Suprapubic skin (tissue), 4 donors: Measurements from ENCODE around the gene DISP3. TPM values are rescaled to one million over a fixed set of nuclear protein-coding genes. Genes with fewer than 3 reads are reported as not detected.

Experiments used
- DNase-seq, 2 donors: peaks; one replicate each; pipeline ENCODE4 v3.0.0-alpha.2; 2019; ENCODE audit warnings: low spot score in 2 of 2
- H3K27ac ChIP-seq: fragments of 200-600 bp; sonication (generic); one replicate; pipeline ENCODE4 v1.5.1; 2019
- H3K27me3 ChIP-seq: fragments of 200-600 bp; sonication (generic); one replicate; pipeline ENCODE4 v1.5.1; 2019
- H3K36me3 ChIP-seq: fragments of 200-600 bp; sonication (generic); one replicate; pipeline ENCODE4 v1.5.1; 2019
- H3K4me1 ChIP-seq: fragments of 200-600 bp; sonication (generic); one replicate; pipeline ENCODE4 v1.5.1; 2019
- H3K4me3 ChIP-seq: fragments of 200-600 bp; sonication (generic); one replicate; pipeline ENCODE4 v1.5.1; 2019; ENCODE audit warnings: mild to moderate bottlenecking
- H3K9me3 ChIP-seq: fragments of 200-600 bp; sonication (generic); one replicate; pipeline ENCODE4 v1.5.1; 2019
- CTCF ChIP-seq, 2 donors: fragments of 200-600 bp in 1 of 2; fragments of 450-650 bp in 1 of 2; sonication (generic) in 1 of 2; IDR thresholded peaks; one replicate each; pipeline ENCODE4 v1.5.1; 2016 to 2019; ENCODE audit warnings: antibody characterized with exemption in 2 of 2, mild to moderate bottlenecking in 1 of 2, moderate library complexity in 1 of 2
- EP300 ChIP-seq: sonication (generic); formaldehyde crosslinking; IDR thresholded peaks from one replicate; pipeline ENCODE4 v1.6.1; 2017; ENCODE audit warnings: antibody characterized with exemption
- POLR2A ChIP-seq, 2 donors: fragments of 450-650 bp; IDR thresholded peaks; one replicate each; pipeline ENCODE4 v1.6.1; 2017; ENCODE audit warnings: antibody characterized with exemption in 2 of 2, mild to moderate bottlenecking in 2 of 2, moderate library complexity in 2 of 2
- POLR2AphosphoS5 ChIP-seq, 3 donors: sonication (generic); formaldehyde crosslinking; IDR thresholded peaks; one replicate each; pipeline ENCODE4 v1.6.1; 2017; ENCODE audit warnings: antibody characterized with exemption in 3 of 3
- WGBS: methylation state at CpG from one replicate; pipeline ENCODE4 v1.1.5; 2018; 5-methylcytosine and 5-hydroxymethylcytosine counted together
- total RNA-seq, 4 donors: library from RNA; depleted of rRNA; stranded (reverse); fragments of >200 nt; gene quantifications; one replicate each; pipeline ENCODE4 v1.1.0, GENCODE V29; 2016

The DISP3 gene
- total RNA-seq, 4 donors from 2014 or later: not detected

GRCh38 chr1:11536573-11537379, 57.8 kb downstream of the DISP3 start:
- H3K27me3 ChIP-seq: peaks cover 51% of the 10 kb centered on the region
- no CpG with 5 or more reads among the region's 26 CpGs for WGBS
- no peaks in the 10 kb centered on the region for H3K36me3 ChIP-seq
- TF ChIP-seq EP300 (no peak), CTCF (IDR thresholded peaks at IDR 0.05) (no peak), POLR2A (IDR thresholded peaks at IDR 0.05) (no peak), POLR2AphosphoS5 (IDR thresholded peaks at IDR 0.05) (no peak)
- no peaks in the 10 kb centered on the region for H3K4me1 ChIP-seq
- no peaks in the 10 kb centered on the region for H3K9me3 ChIP-seq
- no peak overlapping the region for H3K27ac ChIP-seq
- H3K4me3 ChIP-seq: no peak overlapping the region
- no peak for DNase-seq

DNA sequence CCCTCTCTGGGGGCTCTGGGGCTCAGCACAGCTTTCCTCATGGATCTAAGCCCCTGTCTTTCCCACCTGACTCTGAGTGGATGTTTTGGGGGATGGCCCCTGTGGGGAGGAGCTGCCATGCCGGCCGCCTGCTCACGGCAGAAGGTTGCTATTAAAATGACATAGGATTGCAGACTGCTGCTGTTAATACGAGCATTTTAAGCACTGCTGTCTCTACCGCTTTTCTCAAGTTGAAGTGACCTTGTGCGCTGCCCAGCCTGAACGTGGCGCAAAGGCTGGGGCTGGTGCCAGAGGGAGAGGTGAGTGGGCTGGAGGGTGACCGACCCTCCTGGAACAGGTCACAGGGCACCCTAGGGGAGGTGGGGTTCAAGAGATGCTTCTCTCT, 58.4 kb downstream of the DISP3 start:
- 81% methylated on average over 6 of the region's 9 CpGs for WGBS
- no peaks in the 10 kb centered on the region for H3K9me3 ChIP-seq
- no peaks in the 10 kb centered on the region for H3K36me3 ChIP-seq
- no peak overlapping the region for H3K27ac ChIP-seq
- H3K4me1 ChIP-seq: no peaks in the 10 kb centered on the region
- TF ChIP-seq EP300 (no peak), CTCF (IDR thresholded peaks at IDR 0.05) (no peak), POLR2A (IDR thresholded peaks at IDR 0.05) (no peak), POLR2AphosphoS5 (IDR thresholded peaks at IDR 0.05) (no peak)
- no peak overlapping the region for H3K4me3 ChIP-seq
- no peak for DNase-seq
- peaks cover 51% of the 10 kb centered on the region for H3K27me3 ChIP-seq

GRCh38 chr1:11537854-11538591, 59.1 kb downstream of the DISP3 start:
- WGBS: 88% methylated on average over 14 of the region's 14 CpGs
- H3K36me3 ChIP-seq: no peaks in the 10 kb centered on the region
- no peak for TF ChIP-seq POLR2A (IDR thresholded peaks at IDR 0.05)
- TF ChIP-seq POLR2AphosphoS5 (IDR thresholded peaks at IDR 0.05): no peak
- no peak for TF ChIP-seq EP300
- TF ChIP-seq CTCF (IDR thresholded peaks at IDR 0.05): no peak
- H3K9me3 ChIP-seq: no peaks in the 10 kb centered on the region
- H3K27me3 ChIP-seq: peaks cover 57% of the 10 kb centered on the region
- no peak overlapping the region for H3K4me3 ChIP-seq
- H3K4me1 ChIP-seq: no peaks in the 10 kb centered on the region
- no peak overlapping the region for H3K27ac ChIP-seq
- no peak for DNase-seq

DNA sequence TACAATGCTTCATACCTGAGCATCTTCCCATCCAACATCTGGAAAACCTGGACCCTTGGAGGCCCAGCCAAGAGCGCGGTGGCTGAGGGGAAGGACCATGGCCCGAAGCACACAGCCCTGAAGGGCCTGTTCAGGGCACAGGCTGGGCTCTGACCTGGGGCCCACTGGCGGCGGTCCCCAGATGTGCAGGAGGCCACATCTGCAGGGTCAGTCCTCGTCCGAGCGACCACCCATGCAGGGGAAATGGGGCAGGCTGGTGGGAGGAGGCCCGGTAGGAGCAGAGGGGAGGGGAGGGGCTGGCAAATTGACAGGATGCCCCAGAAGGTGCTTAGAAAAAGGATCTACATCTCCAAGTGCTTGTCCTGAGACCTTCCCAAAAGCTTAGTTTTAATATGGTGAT, 59.9 kb downstream of the DISP3 start:
- H3K9me3 ChIP-seq: no peaks in the 10 kb centered on the region
- H3K4me3 ChIP-seq: no peak overlapping the region
- no peak for DNase-seq
- no peaks in the 10 kb centered on the region for H3K36me3 ChIP-seq
- TF ChIP-seq CTCF (IDR thresholded peaks at IDR 0.05) (no peak), EP300 (no peak), POLR2AphosphoS5 (IDR thresholded peaks at IDR 0.05) (no peak), POLR2A (IDR thresholded peaks at IDR 0.05) (no peak)
- H3K27me3 ChIP-seq: peaks cover 59% of the 10 kb centered on the region
- H3K4me1 ChIP-seq: no peaks in the 10 kb centered on the region
- no peak overlapping the region for H3K27ac ChIP-seq
- 92% methylated on average over 3 of the region's 9 CpGs for WGBS
